Bronchial epithelial cell (primary cell): ENCODE data around the gene SEZ6L. TPM values are rescaled to one million over a fixed set of nuclear protein-coding genes. Genes with fewer than 3 reads are reported as not detected.

Experiments
- DNase-seq: peaks from one replicate; pipeline ENCODE4 v3.0.0-alpha.2; 2010; ENCODE audit warnings: low read depth
- FAIRE-seq: peaks from 2 replicates; lab custom pipeline; 2011; peaks lifted over from hg19 to GRCh38; lab: Jason Lieb, UNC
- H3K27me3 ChIP-seq: 2 replicates; pipeline ENCODE4 v1.5.1; 2011; ENCODE audit warnings: low read length; ENCODE audit not compliant: control insufficient read depth, insufficient read depth
- H3K36me3 ChIP-seq: 2 replicates; pipeline ENCODE4 v1.5.1; 2011; ENCODE audit warnings: low read length; ENCODE audit not compliant: control insufficient read depth, insufficient read depth
- H3K4me3 ChIP-seq: 2 replicates; pipeline ENCODE4 v1.5.1; 2011; ENCODE audit warnings: mild to moderate bottlenecking, low read depth, low read length, control low read depth
- total RNA-seq: library from RNA; depleted of rRNA; stranded (reverse); fragments of >200 nt; gene quantifications from 2 replicates; pipeline ENCODE4 v1.2.1, GENCODE V29; 2014
- TF ChIP-seq, protein P1 (sequence below): IDR thresholded peaks from 2 replicates; pipeline ENCODE4 v1.5.1; 2011; ENCODE audit warnings: mild to moderate bottlenecking, moderate library complexity, low read length, control low read depth, inconsistent platforms; ENCODE audit not compliant: insufficient read depth, severe bottlenecking

SEZ6L gene
- total RNA-seq, 1 donor from 2014 or later: not detected

DNA sequence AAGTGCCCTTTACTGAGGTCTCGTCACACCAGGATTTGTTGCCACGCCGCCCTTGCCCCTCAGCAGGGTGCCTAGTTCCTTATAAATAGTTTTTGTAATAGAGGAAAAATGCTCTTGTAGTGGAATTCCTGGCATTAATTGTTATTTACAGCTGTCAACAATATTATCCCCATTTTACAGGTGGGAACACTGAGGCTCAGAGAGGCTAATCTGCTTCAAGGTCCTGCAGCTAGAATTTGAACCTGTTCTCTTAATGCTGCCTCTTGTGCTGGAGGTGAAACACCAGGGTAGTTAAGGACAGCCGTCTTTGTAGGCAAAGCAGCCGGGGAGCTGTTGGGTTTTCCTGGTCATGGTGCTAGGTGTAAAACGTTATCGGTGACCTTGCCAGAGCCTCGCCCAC is 159.0 kb downstream of the SEZ6L start:
- Histone ChIP-seq H3K36me3 (no peaks in the 10 kb centered on the region), H3K27me3 (peaks cover 1% of the 10 kb centered on the region), H3K4me3 (no peak overlapping the region)
- TF ChIP-seq, protein P1, sequence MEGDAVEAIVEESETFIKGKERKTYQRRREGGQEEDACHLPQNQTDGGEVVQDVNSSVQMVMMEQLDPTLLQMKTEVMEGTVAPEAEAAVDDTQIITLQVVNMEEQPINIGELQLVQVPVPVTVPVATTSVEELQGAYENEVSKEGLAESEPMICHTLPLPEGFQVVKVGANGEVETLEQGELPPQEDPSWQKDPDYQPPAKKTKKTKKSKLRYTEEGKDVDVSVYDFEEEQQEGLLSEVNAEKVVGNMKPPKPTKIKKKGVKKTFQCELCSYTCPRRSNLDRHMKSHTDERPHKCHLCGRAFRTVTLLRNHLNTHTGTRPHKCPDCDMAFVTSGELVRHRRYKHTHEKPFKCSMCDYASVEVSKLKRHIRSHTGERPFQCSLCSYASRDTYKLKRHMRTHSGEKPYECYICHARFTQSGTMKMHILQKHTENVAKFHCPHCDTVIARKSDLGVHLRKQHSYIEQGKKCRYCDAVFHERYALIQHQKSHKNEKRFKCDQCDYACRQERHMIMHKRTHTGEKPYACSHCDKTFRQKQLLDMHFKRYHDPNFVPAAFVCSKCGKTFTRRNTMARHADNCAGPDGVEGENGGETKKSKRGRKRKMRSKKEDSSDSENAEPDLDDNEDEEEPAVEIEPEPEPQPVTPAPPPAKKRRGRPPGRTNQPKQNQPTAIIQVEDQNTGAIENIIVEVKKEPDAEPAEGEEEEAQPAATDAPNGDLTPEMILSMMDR: no peak
- no peak for DNase-seq
- no peak for FAIRE-seq

DNA sequence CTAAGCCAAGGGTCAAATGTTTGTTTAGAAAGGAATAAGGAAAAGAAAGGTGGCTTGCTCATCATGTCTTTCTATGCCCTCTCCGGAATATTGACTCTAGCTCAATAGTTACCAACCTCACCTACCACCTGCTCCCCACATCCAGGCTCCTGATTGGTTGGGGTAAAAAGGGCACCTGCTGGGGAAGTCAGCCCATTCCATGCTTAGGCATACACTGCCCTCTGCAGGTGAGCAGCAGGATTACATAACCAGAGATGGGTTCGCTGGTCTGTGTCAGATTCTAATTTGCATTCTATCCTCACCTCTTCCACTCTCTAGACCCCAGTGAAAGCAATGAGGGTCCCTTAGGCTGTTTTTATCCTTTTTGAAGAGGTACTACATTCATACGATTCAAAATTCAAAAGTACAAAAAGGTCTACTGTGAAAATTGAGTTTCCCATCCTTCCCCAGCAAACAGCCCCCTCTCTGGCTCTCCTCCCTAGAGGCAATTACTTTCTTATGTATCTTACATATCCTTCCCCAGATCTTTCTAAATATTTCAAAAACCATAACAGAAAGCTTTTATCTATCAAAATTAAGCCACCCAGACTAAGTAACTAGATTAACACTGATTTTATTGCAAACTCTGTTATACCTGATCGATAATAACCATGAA is 161.8 kb downstream of the SEZ6L start:
- Histone ChIP-seq H3K36me3 (no peaks in the 10 kb centered on the region), H3K27me3 (no peaks in the 10 kb centered on the region), H3K4me3 (no peak overlapping the region)
- DNase-seq (peak; percentile 59), FAIRE-seq (peak; percentile 91)
- TF ChIP-seq, protein P1: peak; percentile 89

DNA sequence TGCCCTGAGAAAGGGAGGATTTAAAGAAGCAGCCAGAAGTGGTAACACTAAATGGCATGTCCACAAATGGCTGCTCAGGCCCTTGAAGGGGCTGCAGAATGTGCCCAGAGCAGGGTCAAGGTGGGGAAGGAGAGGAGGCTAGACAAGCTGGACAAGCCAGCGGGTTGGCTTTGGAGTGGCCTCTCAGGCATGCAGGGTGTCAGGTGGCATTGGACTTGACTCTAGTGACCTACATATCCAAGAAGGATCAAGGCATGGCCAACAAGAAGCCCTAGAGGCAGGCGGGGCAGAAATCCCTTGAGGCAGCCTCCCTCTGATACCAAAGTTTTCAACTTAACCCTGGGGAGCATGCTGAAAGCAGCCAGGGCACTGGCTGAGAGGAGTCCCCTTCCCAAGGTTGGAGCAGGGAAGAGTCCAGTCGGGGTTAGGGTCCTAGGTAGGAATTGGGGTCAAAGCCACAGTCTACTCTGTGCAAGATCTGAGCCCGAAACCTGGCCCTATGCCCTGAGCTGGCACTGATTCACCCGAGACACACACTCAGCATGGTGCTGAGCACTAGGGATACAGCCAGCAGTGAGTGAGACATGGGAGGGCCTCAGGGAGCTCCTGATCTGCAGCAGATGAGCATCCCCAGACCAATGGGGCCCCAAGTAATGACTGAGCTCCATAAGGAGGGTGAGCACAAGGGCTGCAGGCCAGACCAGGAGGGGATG is 164.0 kb downstream of the SEZ6L start:
- Histone ChIP-seq H3K4me3 (no peak overlapping the region), H3K36me3 (no peaks in the 10 kb centered on the region), H3K27me3 (no peaks in the 10 kb centered on the region)
- no peak for FAIRE-seq
- DNase-seq: no peak
- TF ChIP-seq, protein P1: no peak

- no peaks in the 10 kb centered on the region for H3K36me3 ChIP-seq
- FAIRE-seq: no peak
- no peak for DNase-seq
- H3K4me3 ChIP-seq: no peak overlapping the region
- TF ChIP-seq, protein P1: no peak
- no peaks in the 10 kb centered on the region for H3K27me3 ChIP-seq
Measured at GRCh38 chr22:26334232-26334631, 165.0 kb downstream of the SEZ6L start.

GRCh38 chr22:26336773-26337172 is 167.5 kb downstream of the SEZ6L start:
- TF ChIP-seq, protein P1: no peak
- FAIRE-seq: no peak
- no peak for DNase-seq
- Histone ChIP-seq H3K36me3 (no peaks in the 10 kb centered on the region), H3K4me3 (no peak overlapping the region), H3K27me3 (no peaks in the 10 kb centered on the region)

GRCh38 chr22:26339755-26340154 is 170.5 kb downstream of the SEZ6L start:
- Histone ChIP-seq H3K36me3 (no peaks in the 10 kb centered on the region), H3K4me3 (no peak overlapping the region), H3K27me3 (no peaks in the 10 kb centered on the region)
- TF ChIP-seq, protein P1: no peak
- DNase-seq (no peak), FAIRE-seq (no peak)
